Fibroblast of lung (primary cell): ENCODE data around the gene TLK2.

Experiments used
- CTCF ChIP-seq, 2 donors: IDR thresholded peaks in 1 of 2; conservative IDR thresholded peaks in 1 of 2; 1 replicate in 1 of 2; 2 replicates in 1 of 2; pipeline ENCODE4 v1.5.1; 2011 to 2012; ENCODE audit warnings: low read length in 2 of 2, control low read depth in 1 of 2, inconsistent platforms in 1 of 2, low read depth in 1 of 2, mild to moderate bottlenecking in 1 of 2
- EZH2 ChIP-seq: IDR thresholded peaks from 2 replicates; pipeline ENCODE4 v1.5.1; 2012; ENCODE audit warnings: low read length, control low read depth, mild to moderate bottlenecking; ENCODE audit errors: missing control alignments

DNA sequence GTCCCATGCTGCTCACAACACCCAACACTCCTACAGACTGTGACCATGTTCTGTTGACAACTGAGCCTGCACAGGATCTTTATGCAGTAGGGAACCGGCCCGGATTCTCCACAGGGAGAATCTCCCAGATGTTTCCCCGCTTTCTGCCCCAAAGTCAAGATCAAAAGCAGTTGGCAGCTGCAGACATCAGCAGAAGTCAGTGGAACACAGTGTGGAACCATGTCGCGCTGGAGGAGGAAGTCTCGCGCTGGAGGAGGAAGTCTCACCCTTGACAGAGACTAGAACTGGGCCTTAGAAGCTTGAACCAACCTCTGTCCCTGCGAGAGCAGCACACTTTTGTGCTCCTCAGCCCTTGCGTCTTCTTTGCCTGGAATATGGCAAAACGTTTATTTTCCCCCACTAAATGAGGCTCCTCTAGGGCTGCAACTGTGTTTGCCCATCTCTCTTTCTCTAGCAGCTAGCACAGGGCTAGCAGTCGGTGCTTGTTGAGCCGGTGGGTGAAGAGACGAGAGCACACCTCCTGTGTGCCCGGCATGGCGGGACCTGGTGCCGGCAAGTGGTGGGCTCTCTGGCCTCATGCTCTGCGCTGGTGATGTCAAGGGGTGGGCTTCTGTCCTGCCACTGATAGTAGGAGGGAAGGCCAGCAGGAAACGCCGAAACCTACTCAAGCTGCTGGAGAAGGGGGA lies 146.7 kb downstream of the TLK2 start:
- TF ChIP-seq CTCF (conservative IDR thresholded peaks at IDR 0.05 in 1 of 2, IDR thresholded peaks at IDR 0.05 in 1 of 2; ENCODE audit: low read depth in 1 of 2, low read length in 2 of 2) (no peak), EZH2 (no peak)
